ENCODE results near the gene NOS1AP. TPM values are rescaled to one million over a fixed set of nuclear protein-coding genes. Genes with fewer than 3 reads are reported as not detected.
A peak's percentile ranks its signal among the peaks of the same experiment; 100 is the strongest.

Gene NOS1AP
- total and polyA plus RNA-seq, 2 experiments from 2014 or later = 5.8 to 6.6 TPM

GRCh38 chr1:162234571-162234970 lies 165.1 kb downstream of the NOS1AP start (continued):
- TF ChIP-seq REST (IDR thresholded peaks at IDR 0.05; ENCODE audit: unreplicated experiment) = no peak
- TF ChIP-seq ZNF114 (CRISPR knock-in tag; IDR thresholded peaks at IDR 0.05) = no peak
- TF ChIP-seq EZH2phosphoT487 (IDR thresholded peaks at IDR 0.05; ENCODE audit: unreplicated experiment) = no peak
- TF ChIP-seq EZH2 (IDR thresholded peaks at IDR 0.05; ENCODE audit: low read depth, unreplicated experiment) = no peak
- no peak for TF ChIP-seq ZNF331 (CRISPR knock-in tag; IDR thresholded peaks at IDR 0.05; ENCODE audit: low read depth)
- no peak for TF ChIP-seq STAT1 (IDR thresholded peaks at IDR 0.05; ENCODE audit: unreplicated experiment)

GRCh38 chr1:162235241-162235800 lies 165.8 kb downstream of the NOS1AP start:
- Histone ChIP-seq H3K4me3 (no peak overlapping the region), H3K79me2 (replicated peaks; ENCODE audit: insufficient read depth) (peaks cover 9% of the 10 kb centered on the region; the same call in 1 of the 2 replicates), H2AFZ (no peak overlapping the region), H3K4me2 (no peak overlapping the region), H3K27me3 (ENCODE audit: insufficient read depth) (no peaks in the 10 kb centered on the region), H4K20me1 (replicated peaks; ENCODE audit: insufficient read depth) (no peaks in the 10 kb centered on the region; the same call in 1 of the 2 replicates), H3K4me1 (ENCODE audit: insufficient read depth) (peaks cover 26% of the 10 kb centered on the region), H3K9me2 (ENCODE audit: insufficient read depth) (peaks cover 7% of the 10 kb centered on the region; the same call in 1 of the 2 replicates), H3K27ac (ENCODE audit: low read depth) (no peak overlapping the region), H3F3A (replicated peaks; ENCODE audit: low read depth) (no peaks in the 10 kb centered on the region), H3K36me3 (ENCODE audit: insufficient read depth) (no peaks in the 10 kb centered on the region)
- Mint-ChIP-seq H3K36me3 (ENCODE audit: low read depth) (no peaks in the 10 kb centered on the region), H3K27me3 (ENCODE audit: insufficient read depth, low read depth, poor library complexity) (no peaks in the 10 kb centered on the region), H3K4me1 (peaks cover 65% of the 10 kb centered on the region), H3K4me3 (no peak overlapping the region; the same call in 2 of the 3 replicates), H3K27ac (no peak overlapping the region), H3K9me3 (no peaks in the 10 kb centered on the region)
- ATAC-seq (peak; percentile 55), DNase-seq (ENCODE audit: low spot score) (no peak)
- TF ChIP-seq CTCF (conservative IDR thresholded peaks at IDR 0.05; ENCODE audit: low read depth in 2 of 2) (no peak), POLR2AphosphoS5 (IDR thresholded peaks at IDR 0.05; ENCODE audit: low read depth) (no peak), STAT1 (IDR thresholded peaks at IDR 0.05; ENCODE audit: unreplicated experiment) (no peak), ZNF462 (CRISPR knock-in tag; IDR thresholded peaks at IDR 0.05) (peak; percentile 8; the same call in 1 of the 2 replicates)
